ENCODE results near the gene ZNF432.

ZNF432 gene

GRCh38 chr19:52007806-52008557, 40.7 kb downstream of the ZNF432 start, which contains the start of gene ZNF615:
TSS of gene ZNF615 (minus strand) at chr19:52008211. CDS start at chr19:52003711, 4,500 bp downstream.
- peak; percentile 94 for DNase-seq

- DNase-seq, result peak; percentile 53
Observed at GRCh38 chr19:52007451-52007805, 41.2 kb downstream of the ZNF432 start.

- DNase-seq, result no peak
Observed at GRCh38 chr19:51994048-51994644, 54.5 kb downstream of the ZNF432 start.

- no peak for DNase-seq
Observed at GRCh38 chr19:51993422-51993821, 55.2 kb downstream of the ZNF432 start.

- DNase-seq, result peak; percentile 97
Observed at GRCh38 chr19:51986309-51987291, 62.0 kb downstream of the ZNF432 start, which contains the start of gene ZNF350. TSS of gene ZNF350 (minus strand) at chr19:51986840. CDS start at chr19:51974360, 12,480 bp downstream.

- no peak for DNase-seq
Observed at GRCh38 chr19:51983361-51983760, 65.3 kb downstream of the ZNF432 start.
